Lower leg skin (tissue), 3 donors: Measurements from ENCODE around the gene ADORA1.

ENCODE experiments used
- POLR2A ChIP-seq, 2 donors: fragments of 450-650 bp; IDR thresholded peaks; one replicate each; pipeline ENCODE4 v1.6.1; 2016 to 2017; ENCODE audit warnings: antibody characterized with exemption in 2 of 2, mild to moderate bottlenecking in 1 of 2, moderate library complexity in 1 of 2
- TF ChIP-seq, protein P1 (sequence below), 3 donors: fragments of 450-650 bp; IDR thresholded peaks; one replicate each; pipeline ENCODE4 v1.5.1; 2016; ENCODE audit warnings: antibody characterized with exemption in 3 of 3, mild to moderate bottlenecking in 3 of 3, moderate library complexity in 2 of 3

DNA sequence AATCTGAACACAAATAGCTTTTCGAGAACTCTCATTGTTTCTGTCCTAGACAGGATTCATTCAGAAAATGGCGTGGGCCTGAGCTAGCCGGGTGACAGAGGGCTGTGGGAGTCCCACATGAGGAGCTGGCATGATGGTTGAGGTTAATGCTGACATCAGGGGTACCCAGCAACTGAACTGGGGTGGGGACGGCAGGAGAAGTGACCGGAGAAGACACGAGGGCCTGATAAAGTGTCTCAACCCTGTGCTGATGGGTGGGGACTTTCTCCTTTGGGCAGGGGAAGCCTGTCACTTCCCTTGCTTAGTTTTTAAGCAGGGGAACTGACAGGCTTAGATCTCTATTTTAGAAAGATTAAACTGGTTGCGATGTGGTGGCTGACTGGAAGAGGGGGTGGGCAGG is 87.3 kb downstream of the ADORA1 start:
- TF ChIP-seq, protein P1, sequence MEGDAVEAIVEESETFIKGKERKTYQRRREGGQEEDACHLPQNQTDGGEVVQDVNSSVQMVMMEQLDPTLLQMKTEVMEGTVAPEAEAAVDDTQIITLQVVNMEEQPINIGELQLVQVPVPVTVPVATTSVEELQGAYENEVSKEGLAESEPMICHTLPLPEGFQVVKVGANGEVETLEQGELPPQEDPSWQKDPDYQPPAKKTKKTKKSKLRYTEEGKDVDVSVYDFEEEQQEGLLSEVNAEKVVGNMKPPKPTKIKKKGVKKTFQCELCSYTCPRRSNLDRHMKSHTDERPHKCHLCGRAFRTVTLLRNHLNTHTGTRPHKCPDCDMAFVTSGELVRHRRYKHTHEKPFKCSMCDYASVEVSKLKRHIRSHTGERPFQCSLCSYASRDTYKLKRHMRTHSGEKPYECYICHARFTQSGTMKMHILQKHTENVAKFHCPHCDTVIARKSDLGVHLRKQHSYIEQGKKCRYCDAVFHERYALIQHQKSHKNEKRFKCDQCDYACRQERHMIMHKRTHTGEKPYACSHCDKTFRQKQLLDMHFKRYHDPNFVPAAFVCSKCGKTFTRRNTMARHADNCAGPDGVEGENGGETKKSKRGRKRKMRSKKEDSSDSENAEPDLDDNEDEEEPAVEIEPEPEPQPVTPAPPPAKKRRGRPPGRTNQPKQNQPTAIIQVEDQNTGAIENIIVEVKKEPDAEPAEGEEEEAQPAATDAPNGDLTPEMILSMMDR (IDR thresholded peaks at IDR 0.05): no peak
- TF ChIP-seq POLR2A (IDR thresholded peaks at IDR 0.05): no peak
